Endothelial cell of umbilical vein (primary cell): Measurements from ENCODE around the gene SKOR1. TPM values are rescaled to one million over a fixed set of nuclear protein-coding genes. Genes with fewer than 3 reads are reported as not detected.

Experiments
- BruUV-seq: library from RNA; stranded (reverse); fragments of 400-500 nt; replicated peaks from 2 replicates; lab custom pipeline; 2021; lab: Mats Ljungman, UMichigan
- CTCF ChIA-PET: fragments of 300-600, 350-600 bp; sonication (Branson Sonifier 250); formaldehyde crosslinking; loops from one replicate; lab custom pipeline; 2021; ENCODE audit warnings: antibody characterized with exemption, inconsistent platforms; lab: Charles Lee
- POLR2A ChIA-PET: fragments of 300-600, 350-600 bp; sonication (Branson Sonifier 250); formaldehyde crosslinking; loops from one replicate; lab custom pipeline; 2021; ENCODE audit warnings: antibody characterized with exemption, inconsistent platforms; lab: Charles Lee
- DNase-seq: peaks from one replicate; pipeline ENCODE4 v3.0.0-alpha.2; 2011; ENCODE audit warnings: low read depth, low spot score
- FAIRE-seq: peaks from 2 replicates; lab custom pipeline; 2011; peaks lifted over from hg19 to GRCh38; lab: Jason Lieb, UNC
- H2AFZ ChIP-seq: 2 replicates; pipeline ENCODE4 v1.6.0; 2012; ENCODE audit warnings: low read depth, low read length, control low read depth, inconsistent platforms
- H3K27ac ChIP-seq: 2 replicates; pipeline ENCODE4 v1.5.1; 2011; ENCODE audit warnings: low read depth, mild to moderate bottlenecking, control low read depth, low read length, moderate library complexity; ENCODE audit not compliant: insufficient read depth
- H3K27me3 ChIP-seq, 2 experiments: 2 replicates each; pipeline versions ENCODE4 v1.6.0 to v1.6.1; 2011; ENCODE audit warnings: low read length in 2 of 2, mixed read lengths in 1 of 2; ENCODE audit not compliant: control insufficient read depth in 2 of 2, insufficient read depth in 2 of 2
- H3K36me3 ChIP-seq, 2 experiments: 2 replicates in 1 of 2; 3 replicates in 1 of 2; pipeline ENCODE4 v1.5.1; 2011; ENCODE audit warnings: low read length in 2 of 2, mild to moderate bottlenecking in 1 of 2, moderate library complexity in 1 of 2; ENCODE audit not compliant: control insufficient read depth in 2 of 2, insufficient read depth in 2 of 2; ENCODE audit errors: extremely low read depth in 1 of 2
- H3K4me1 ChIP-seq: 3 replicates; pipeline ENCODE4 v1.5.1; 2011; ENCODE audit warnings: mild to moderate bottlenecking, low read length; ENCODE audit not compliant: control insufficient read depth, insufficient read depth; ENCODE audit errors: extremely low read depth
- H3K4me2 ChIP-seq: 2 replicates; pipeline ENCODE4 v1.6.1; 2011; ENCODE audit warnings: low read length, control low read depth, mixed read lengths; ENCODE audit not compliant: insufficient read depth
- H3K4me3 ChIP-seq, 3 experiments: fragments of 200-600 bp in 1 of 3; sonication (generic), shearing (Covaris generic) in 1 of 3; replicated peaks in 1 of 3; 2 replicates each; pipeline ENCODE4 v1.5.1; 2011 to 2016; ENCODE audit warnings: control low read depth in 3 of 3, low read length in 3 of 3, mild to moderate bottlenecking in 2 of 3, inconsistent platforms in 1 of 3, low read depth in 1 of 3, moderate library complexity in 1 of 3; ENCODE audit not compliant: insufficient read depth in 1 of 3
- H3K79me2 ChIP-seq: 2 replicates; pipeline ENCODE4 v1.6.0; 2012; ENCODE audit warnings: low read length, inconsistent platforms; ENCODE audit not compliant: control insufficient read depth, insufficient read depth
- H3K9ac ChIP-seq: replicated peaks from 2 replicates; pipeline ENCODE3; 2011; ENCODE audit warnings: low read length, control low read depth; ENCODE audit not compliant: insufficient read depth; ENCODE audit errors: extremely low read depth
- H3K9me1 ChIP-seq: replicated peaks from 3 replicates; pipeline ENCODE4 v1.6.0; 2011; ENCODE audit warnings: mild to moderate bottlenecking, low read length; ENCODE audit not compliant: control insufficient read depth, insufficient read depth; ENCODE audit errors: extremely low read depth
- H3K9me3 ChIP-seq: replicated peaks from 2 replicates; pipeline ENCODE4 v1.5.1; 2012; ENCODE audit warnings: low read length, inconsistent platforms; ENCODE audit not compliant: control insufficient read depth, insufficient read depth
- H4K20me1 ChIP-seq: replicated peaks from 2 replicates; pipeline ENCODE3; 2011; ENCODE audit warnings: mild to moderate bottlenecking, low read length; ENCODE audit not compliant: control insufficient read depth, insufficient read depth; ENCODE audit errors: extremely low read depth
- EZH2 ChIP-seq: IDR thresholded peaks from 2 replicates; pipeline ENCODE4 v1.6.1; 2012; ENCODE audit warnings: borderline replicate concordance, low read depth, mild to moderate bottlenecking, moderate library complexity, low read length, inconsistent platforms; ENCODE audit not compliant: severe bottlenecking
- FOS ChIP-seq: IDR thresholded peaks from 2 replicates; pipeline ENCODE4 v1.6.1; 2011; ENCODE audit warnings: mild to moderate bottlenecking, low read length, moderate library complexity, borderline replicate concordance; ENCODE audit not compliant: insufficient read depth
- GATA2 ChIP-seq: IDR thresholded peaks from 2 replicates; pipeline ENCODE4 v1.7.0; 2011; ENCODE audit warnings: low read depth, mild to moderate bottlenecking, moderate library complexity, mixed read lengths, low read length; ENCODE audit not compliant: insufficient read length, insufficient read depth
- JUN ChIP-seq: IDR thresholded peaks from 2 replicates; pipeline ENCODE4 v1.6.1; 2011; ENCODE audit warnings: borderline replicate concordance, low read depth; ENCODE audit not compliant: insufficient read length, insufficient read depth
- MYC ChIP-seq: IDR thresholded peaks from one replicate; pipeline ENCODE4 v1.6.1; 2011; ENCODE audit warnings: mild to moderate bottlenecking, low read depth, low read length
- POLR2A ChIP-seq: IDR thresholded peaks from 2 replicates; pipeline ENCODE4 v1.6.1; 2012; ENCODE audit warnings: low read depth, mild to moderate bottlenecking, control low read depth, low read length
- POLR2AphosphoS5 ChIP-seq: IDR thresholded peaks from 2 replicates; pipeline ENCODE4 v1.6.1; 2012; ENCODE audit warnings: low read depth, mild to moderate bottlenecking, control low read depth, low read length, moderate library complexity; ENCODE audit not compliant: insufficient read depth
- dilution Hi-C: fragments of 300-500 bp; cut with MboI; formaldehyde crosslinking; loops from one replicate; pipeline ENCODE4 v1.15.0; 2019; ENCODE audit warnings: low sequenced_read_pairs; ENCODE audit not compliant: extremely low pct_ligation_motif_present
- intact Hi-C: fragments of 100-400 bp; cut with micrococcal nuclease; formaldehyde crosslinking; loops from one replicate; pipeline ENCODE4 v1.10.0; 2022
- polyA plus RNA-seq, 4 experiments: library from polyadenylated mRNA; depleted of rRNA in 3 of 4; stranded (reverse) in 3 of 4; unstranded in 1 of 4; fragments of >200 nt; gene quantifications; 2 replicates each; pipeline versions ENCODE4 v1.2.1 to v1.2.3, GENCODE V29; 2011 to 2012; ENCODE audit warnings: missing spikeins in 1 of 4
- total RNA-seq: library from RNA; stranded (reverse); gene quantifications from 2 replicates; pipeline ENCODE4 v1.2.3, GENCODE V29; 2021
- TF ChIP-seq, protein P1 (sequence below): IDR thresholded peaks from 2 replicates; pipeline ENCODE4 v1.6.1; 2011; ENCODE audit not compliant: insufficient read depth, insufficient read length
- TF ChIP-seq, protein P2 (sequence below), 2 donors: IDR thresholded peaks; 1 replicate in 1 of 2; 2 replicates in 1 of 2; pipeline ENCODE4 v1.5.1; 2011; ENCODE audit warnings: low read length in 2 of 2, mild to moderate bottlenecking in 2 of 2, moderate library complexity in 2 of 2, control low read depth in 1 of 2, inconsistent platforms in 1 of 2, low read depth in 1 of 2; ENCODE audit not compliant: insufficient read depth in 1 of 2; ENCODE audit errors: extremely low read depth in 1 of 2

Gene SKOR1
- total and polyA plus RNA-seq, 2 donors (not counting 3 experiments of a cell fraction or from before 2014, with no cell fraction given) = 0.06 to 0.15 TPM

DNA sequence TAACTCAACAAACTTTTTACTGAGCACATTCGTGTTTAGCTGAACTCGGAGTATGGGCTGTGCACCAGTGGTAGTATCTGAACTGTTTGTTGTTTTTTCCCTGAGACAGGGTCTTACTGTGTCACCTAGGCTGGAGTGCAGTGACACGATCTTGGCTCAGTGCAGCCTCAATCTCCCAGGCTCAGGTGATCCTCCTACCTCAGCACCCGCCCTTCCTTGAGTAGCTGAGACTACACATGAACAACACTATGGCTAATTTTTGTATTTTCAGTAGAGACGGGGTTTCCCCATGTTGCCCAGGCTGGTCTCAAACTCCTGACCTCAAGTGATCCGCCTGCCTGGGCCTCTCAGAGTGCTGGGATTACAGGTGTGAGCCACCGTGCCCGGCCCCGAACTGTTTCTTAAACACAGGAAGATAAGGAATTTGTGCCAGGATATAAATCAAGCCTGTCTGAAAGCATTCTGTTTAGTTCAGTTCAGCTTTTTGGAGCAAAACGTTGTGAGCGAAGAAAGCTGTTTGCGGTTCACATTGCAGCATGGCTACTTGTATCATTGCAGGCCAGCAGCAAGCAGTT lies 40.4 kb upstream of the SKOR1 start:
- ChIA-PET CTCF (interaction anchor here (0.8 to 1.2 kb wide), 2 partner anchors 8 to 34 kb away, joined by 3 to 4 read pairs; no protein-coding TSS in a partner anchor), POLR2A (no interaction called here)
- no peaks in the 10 kb centered on the region for H3K4me1 ChIP-seq
- intact Hi-C loops (no loop called here), dilution Hi-C loops (no loop called here)
- no peaks in the 10 kb centered on the region for H3K9me3 ChIP-seq
- TF ChIP-seq FOS (no peak), POLR2A (no peak), EZH2 (no peak), JUN (no peak), POLR2AphosphoS5 (no peak), GATA2 (no peak), MYC (no peak)
- TF ChIP-seq, protein P1, sequence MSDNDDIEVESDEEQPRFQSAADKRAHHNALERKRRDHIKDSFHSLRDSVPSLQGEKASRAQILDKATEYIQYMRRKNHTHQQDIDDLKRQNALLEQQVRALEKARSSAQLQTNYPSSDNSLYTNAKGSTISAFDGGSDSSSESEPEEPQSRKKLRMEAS = no peak
- TF ChIP-seq, protein P2, sequence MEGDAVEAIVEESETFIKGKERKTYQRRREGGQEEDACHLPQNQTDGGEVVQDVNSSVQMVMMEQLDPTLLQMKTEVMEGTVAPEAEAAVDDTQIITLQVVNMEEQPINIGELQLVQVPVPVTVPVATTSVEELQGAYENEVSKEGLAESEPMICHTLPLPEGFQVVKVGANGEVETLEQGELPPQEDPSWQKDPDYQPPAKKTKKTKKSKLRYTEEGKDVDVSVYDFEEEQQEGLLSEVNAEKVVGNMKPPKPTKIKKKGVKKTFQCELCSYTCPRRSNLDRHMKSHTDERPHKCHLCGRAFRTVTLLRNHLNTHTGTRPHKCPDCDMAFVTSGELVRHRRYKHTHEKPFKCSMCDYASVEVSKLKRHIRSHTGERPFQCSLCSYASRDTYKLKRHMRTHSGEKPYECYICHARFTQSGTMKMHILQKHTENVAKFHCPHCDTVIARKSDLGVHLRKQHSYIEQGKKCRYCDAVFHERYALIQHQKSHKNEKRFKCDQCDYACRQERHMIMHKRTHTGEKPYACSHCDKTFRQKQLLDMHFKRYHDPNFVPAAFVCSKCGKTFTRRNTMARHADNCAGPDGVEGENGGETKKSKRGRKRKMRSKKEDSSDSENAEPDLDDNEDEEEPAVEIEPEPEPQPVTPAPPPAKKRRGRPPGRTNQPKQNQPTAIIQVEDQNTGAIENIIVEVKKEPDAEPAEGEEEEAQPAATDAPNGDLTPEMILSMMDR (IDR thresholded peaks at IDR 0.05; ENCODE audit: extremely low read depth in 1 of 2, insufficient read depth in 1 of 2, low read depth in 1 of 2, low read length in 2 of 2) = no peak
- H3K9ac ChIP-seq = no peak overlapping the region
- peaks cover 0 to 5% of the 10 kb centered on the region in 2 experiments for H3K36me3 ChIP-seq
- DNase-seq = no peak
- H3K9me1 ChIP-seq = no peaks in the 10 kb centered on the region
- H3K27ac ChIP-seq = no peak overlapping the region
- FAIRE-seq = no peak
- no peaks in the 10 kb centered on the region for H3K79me2 ChIP-seq
- no TSS peak for BruUV-seq
- H2AFZ ChIP-seq = no peak overlapping the region
- no peak overlapping the region for H3K4me2 ChIP-seq
- no peak overlapping the region for H3K4me3 ChIP-seq
- no peaks in the 10 kb centered on the region for H3K27me3 ChIP-seq
- H4K20me1 ChIP-seq = no peaks in the 10 kb centered on the region
